ENCODE data around the gene HELZ. TPM values are rescaled to one million over a fixed set of nuclear protein-coding genes. Genes with fewer than 3 reads are reported as not detected.

The HELZ gene
- polyA plus RNA-seq, 2 of the 4 experiments (the other 2 are of a cell fraction): 5.6 to 18.3 TPM

DNA sequence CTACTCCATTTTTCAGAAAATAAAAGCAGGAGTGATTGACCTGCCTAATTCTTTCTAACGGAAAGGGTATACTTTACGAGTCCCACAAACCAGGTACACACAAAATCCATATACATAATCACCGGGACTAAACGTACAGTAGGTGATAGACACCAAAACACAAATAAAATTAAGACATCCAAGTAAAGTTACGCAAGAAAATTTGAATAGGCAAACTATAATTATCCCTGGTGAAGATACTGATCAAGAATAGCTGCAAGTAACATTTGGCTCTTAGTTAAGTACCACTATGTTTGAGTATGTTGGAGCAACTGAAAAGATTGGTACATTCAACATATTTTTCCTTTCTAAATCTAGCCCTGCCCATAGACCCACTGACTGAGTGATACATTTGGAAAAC is 1.7 kb downstream of the HELZ start:
- Histone ChIP-seq H3K4me2 (peak overlapping the region; percentile 100), H3K4me3 (no peak overlapping the region), H3K27ac (no peak overlapping the region), H3K4me1 (peaks cover 28% of the 10 kb centered on the region), H3K9me3 (no peaks in the 10 kb centered on the region)
- DNase-seq (ENCODE audit: low read depth in 1 of 2, low spot score in 1 of 2): no peak
- no peak for FAIRE-seq
- TF ChIP-seq FOSL2 (IDR thresholded peaks at IDR 0.05): no peak
- no peak for TF ChIP-seq FOSL2 (CRISPR knock-in tag; IDR thresholded peaks at IDR 0.05)
- TF ChIP-seq CEBPB (IDR thresholded peaks at IDR 0.05): peak in 1 of 2 experiments; percentile 10; a peak in 1 of 4 replicates
- POLR2A ChIA-PET: no interaction called here
- WGBS (ENCODE audit: missing lambda C conversion rate): 81% methylated on average over 5 of the region's 5 CpGs
- ATAC-seq: no peak
- CTCF ChIA-PET: no interaction called here

DNA sequence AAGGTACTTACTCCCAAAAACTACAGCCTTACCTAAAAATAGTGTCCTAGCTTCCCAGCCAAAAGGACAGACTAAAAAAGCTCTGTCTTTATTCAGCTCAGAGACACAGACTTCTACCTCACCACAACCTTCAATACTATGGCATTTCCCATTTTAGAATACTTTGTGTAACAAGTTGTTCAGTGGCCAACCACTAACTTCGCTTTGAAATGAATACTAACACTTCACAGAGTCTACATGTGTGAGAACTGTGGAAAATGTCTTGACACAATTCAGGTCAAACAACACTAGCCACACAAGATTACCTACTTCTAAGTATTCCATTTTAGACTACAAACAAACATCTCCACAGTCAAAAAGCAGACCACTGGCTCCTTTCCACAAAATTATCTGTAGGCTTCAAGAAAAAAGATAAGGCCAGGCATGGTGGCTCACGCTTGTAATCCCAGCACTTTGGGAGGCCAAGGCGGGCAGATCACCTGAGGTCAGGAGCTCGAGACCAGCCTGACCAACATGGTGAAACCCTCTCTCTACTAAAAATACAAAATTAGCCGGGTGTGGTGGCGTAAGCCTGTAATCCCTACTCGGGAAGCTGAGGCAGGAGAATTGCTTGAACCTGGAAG is 3.2 kb downstream of the HELZ start:
- DNase-seq (ENCODE audit: low read depth in 1 of 2, low spot score in 1 of 2) (no peak), ATAC-seq (no peak), FAIRE-seq (no peak)
- ChIA-PET CTCF (interaction anchor here (1.0 kb wide), 1 partner anchor 10 kb away, joined by 3 read pairs; no protein-coding TSS in a partner anchor), POLR2A (interaction anchor here (0.6 kb wide), 1 partner anchor 14 kb away, joined by 3 read pairs; no protein-coding TSS in a partner anchor)
- peaks cover 24% of the 10 kb centered on the region for H3K4me1 ChIP-seq
- 91% methylated on average over 7 of the region's 7 CpGs for WGBS (ENCODE audit: missing lambda C conversion rate)
- no peak for TF ChIP-seq CEBPB (IDR thresholded peaks at IDR 0.05)
- TF ChIP-seq, protein P1, sequence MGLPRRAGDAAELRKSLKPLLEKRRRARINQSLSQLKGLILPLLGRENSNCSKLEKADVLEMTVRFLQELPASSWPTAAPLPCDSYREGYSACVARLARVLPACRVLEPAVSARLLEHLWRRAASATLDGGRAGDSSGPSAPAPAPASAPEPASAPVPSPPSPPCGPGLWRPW (IDR thresholded peaks at IDR 0.05): no peak
- TF ChIP-seq, protein P2, sequence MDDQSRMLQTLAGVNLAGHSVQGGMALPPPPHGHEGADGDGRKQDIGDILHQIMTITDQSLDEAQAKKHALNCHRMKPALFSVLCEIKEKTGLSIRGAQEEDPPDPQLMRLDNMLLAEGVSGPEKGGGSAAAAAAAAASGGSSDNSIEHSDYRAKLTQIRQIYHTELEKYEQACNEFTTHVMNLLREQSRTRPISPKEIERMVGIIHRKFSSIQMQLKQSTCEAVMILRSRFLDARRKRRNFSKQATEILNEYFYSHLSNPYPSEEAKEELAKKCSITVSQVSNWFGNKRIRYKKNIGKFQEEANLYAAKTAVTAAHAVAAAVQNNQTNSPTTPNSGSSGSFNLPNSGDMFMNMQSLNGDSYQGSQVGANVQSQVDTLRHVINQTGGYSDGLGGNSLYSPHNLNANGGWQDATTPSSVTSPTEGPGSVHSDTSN (IDR thresholded peaks at IDR 0.05): no peak
- TF ChIP-seq, protein P3, sequence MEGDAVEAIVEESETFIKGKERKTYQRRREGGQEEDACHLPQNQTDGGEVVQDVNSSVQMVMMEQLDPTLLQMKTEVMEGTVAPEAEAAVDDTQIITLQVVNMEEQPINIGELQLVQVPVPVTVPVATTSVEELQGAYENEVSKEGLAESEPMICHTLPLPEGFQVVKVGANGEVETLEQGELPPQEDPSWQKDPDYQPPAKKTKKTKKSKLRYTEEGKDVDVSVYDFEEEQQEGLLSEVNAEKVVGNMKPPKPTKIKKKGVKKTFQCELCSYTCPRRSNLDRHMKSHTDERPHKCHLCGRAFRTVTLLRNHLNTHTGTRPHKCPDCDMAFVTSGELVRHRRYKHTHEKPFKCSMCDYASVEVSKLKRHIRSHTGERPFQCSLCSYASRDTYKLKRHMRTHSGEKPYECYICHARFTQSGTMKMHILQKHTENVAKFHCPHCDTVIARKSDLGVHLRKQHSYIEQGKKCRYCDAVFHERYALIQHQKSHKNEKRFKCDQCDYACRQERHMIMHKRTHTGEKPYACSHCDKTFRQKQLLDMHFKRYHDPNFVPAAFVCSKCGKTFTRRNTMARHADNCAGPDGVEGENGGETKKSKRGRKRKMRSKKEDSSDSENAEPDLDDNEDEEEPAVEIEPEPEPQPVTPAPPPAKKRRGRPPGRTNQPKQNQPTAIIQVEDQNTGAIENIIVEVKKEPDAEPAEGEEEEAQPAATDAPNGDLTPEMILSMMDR (IDR thresholded peaks at IDR 0.05): no peak
- TF ChIP-seq, protein P4, sequence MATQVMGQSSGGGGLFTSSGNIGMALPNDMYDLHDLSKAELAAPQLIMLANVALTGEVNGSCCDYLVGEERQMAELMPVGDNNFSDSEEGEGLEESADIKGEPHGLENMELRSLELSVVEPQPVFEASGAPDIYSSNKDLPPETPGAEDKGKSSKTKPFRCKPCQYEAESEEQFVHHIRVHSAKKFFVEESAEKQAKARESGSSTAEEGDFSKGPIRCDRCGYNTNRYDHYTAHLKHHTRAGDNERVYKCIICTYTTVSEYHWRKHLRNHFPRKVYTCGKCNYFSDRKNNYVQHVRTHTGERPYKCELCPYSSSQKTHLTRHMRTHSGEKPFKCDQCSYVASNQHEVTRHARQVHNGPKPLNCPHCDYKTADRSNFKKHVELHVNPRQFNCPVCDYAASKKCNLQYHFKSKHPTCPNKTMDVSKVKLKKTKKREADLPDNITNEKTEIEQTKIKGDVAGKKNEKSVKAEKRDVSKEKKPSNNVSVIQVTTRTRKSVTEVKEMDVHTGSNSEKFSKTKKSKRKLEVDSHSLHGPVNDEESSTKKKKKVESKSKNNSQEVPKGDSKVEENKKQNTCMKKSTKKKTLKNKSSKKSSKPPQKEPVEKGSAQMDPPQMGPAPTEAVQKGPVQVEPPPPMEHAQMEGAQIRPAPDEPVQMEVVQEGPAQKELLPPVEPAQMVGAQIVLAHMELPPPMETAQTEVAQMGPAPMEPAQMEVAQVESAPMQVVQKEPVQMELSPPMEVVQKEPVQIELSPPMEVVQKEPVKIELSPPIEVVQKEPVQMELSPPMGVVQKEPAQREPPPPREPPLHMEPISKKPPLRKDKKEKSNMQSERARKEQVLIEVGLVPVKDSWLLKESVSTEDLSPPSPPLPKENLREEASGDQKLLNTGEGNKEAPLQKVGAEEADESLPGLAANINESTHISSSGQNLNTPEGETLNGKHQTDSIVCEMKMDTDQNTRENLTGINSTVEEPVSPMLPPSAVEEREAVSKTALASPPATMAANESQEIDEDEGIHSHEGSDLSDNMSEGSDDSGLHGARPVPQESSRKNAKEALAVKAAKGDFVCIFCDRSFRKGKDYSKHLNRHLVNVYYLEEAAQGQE (IDR thresholded peaks at IDR 0.05): no peak
- TF ChIP-seq KDM1A (IDR thresholded peaks at IDR 0.05; ENCODE audit: low read depth): no peak
- TF ChIP-seq, protein P5, sequence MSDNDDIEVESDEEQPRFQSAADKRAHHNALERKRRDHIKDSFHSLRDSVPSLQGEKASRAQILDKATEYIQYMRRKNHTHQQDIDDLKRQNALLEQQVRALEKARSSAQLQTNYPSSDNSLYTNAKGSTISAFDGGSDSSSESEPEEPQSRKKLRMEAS (IDR thresholded peaks at IDR 0.05): no peak
- TF ChIP-seq, protein P6, sequence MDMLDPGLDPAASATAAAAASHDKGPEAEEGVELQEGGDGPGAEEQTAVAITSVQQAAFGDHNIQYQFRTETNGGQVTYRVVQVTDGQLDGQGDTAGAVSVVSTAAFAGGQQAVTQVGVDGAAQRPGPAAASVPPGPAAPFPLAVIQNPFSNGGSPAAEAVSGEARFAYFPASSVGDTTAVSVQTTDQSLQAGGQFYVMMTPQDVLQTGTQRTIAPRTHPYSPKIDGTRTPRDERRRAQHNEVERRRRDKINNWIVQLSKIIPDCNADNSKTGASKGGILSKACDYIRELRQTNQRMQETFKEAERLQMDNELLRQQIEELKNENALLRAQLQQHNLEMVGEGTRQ (IDR thresholded peaks at IDR 0.05): no peak
- no peak for TF ChIP-seq EHF (CRISPR knock-in tag; IDR thresholded peaks at IDR 0.05)
- TF ChIP-seq FOXS1 (CRISPR knock-in tag; IDR thresholded peaks at IDR 0.05): no peak
- no peak overlapping the region for H3K27ac ChIP-seq
- H3K9me3 ChIP-seq: no peaks in the 10 kb centered on the region
- no peak overlapping the region for H3K4me2 ChIP-seq
- no peak overlapping the region for H3K4me3 ChIP-seq

DNA sequence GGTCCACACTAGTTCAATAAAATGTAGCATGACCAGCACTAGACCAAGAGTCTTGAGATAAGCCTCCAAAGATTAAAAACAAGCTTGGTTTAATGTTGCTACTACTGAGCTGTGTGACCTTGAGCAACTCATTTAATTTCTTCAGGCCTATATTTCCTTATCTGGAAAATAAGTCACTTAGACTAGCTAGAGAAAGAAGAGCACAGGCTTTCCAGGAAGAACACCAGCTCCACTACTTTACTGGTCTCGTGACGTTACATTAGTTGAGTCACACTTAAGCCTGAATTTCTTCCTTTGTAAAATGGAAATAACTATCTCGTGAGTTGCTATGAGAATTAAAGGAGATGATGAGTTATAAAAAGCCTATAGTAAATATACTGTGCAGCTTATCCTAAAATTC is 5.4 kb downstream of the HELZ start:
- CTCF ChIA-PET: interaction anchor here (1.0 to 3.9 kb wide), 7 partner anchors 8 to 170 kb away, joined by 3 to 36 read pairs (median 3); no protein-coding TSS in a partner anchor
- ATAC-seq (no peak), FAIRE-seq (no peak), DNase-seq (ENCODE audit: low read depth in 1 of 2, low spot score in 1 of 2) (no peak)
- no peak overlapping the region for H3K27ac ChIP-seq
- no peak overlapping the region for H3K4me2 ChIP-seq
- no peak overlapping the region for H3K4me3 ChIP-seq
- WGBS (ENCODE audit: missing lambda C conversion rate): 76% methylated on average over 3 of the region's 3 CpGs
- no peaks in the 10 kb centered on the region for H3K9me3 ChIP-seq
- H3K4me1 ChIP-seq: peaks cover 18% of the 10 kb centered on the region
- POLR2A ChIA-PET: no interaction called here
- TF ChIP-seq ZFP36 (IDR thresholded peaks at IDR 0.05; ENCODE audit: borderline replicate concordance, partially characterized antibody) (no peak), MYC (IDR thresholded peaks at IDR 0.05; ENCODE audit: borderline replicate concordance, low read length) (no peak), FOSL2 (IDR thresholded peaks at IDR 0.05) (no peak), FOSL2 (CRISPR knock-in tag; IDR thresholded peaks at IDR 0.05) (no peak), BHLHE40 (IDR thresholded peaks at IDR 0.05; ENCODE audit: low read depth, low read length) (no peak), FOSB (CRISPR knock-in tag; IDR thresholded peaks at IDR 0.05) (no peak), CBX2 (IDR thresholded peaks at IDR 0.05; ENCODE audit: borderline replicate concordance, low read depth) (no peak), TP53 (CRISPR knock-in tag; IDR thresholded peaks at IDR 0.05) (no peak), CHD4 (IDR thresholded peaks at IDR 0.05; ENCODE audit: borderline replicate concordance) (no peak)
- TF ChIP-seq, protein P7, sequence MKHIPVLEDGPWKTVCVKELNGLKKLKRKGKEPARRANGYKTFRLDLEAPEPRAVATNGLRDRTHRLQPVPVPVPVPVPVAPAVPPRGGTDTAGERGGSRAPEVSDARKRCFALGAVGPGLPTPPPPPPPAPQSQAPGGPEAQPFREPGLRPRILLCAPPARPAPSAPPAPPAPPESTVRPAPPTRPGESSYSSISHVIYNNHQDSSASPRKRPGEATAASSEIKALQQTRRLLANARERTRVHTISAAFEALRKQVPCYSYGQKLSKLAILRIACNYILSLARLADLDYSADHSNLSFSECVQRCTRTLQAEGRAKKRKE (CRISPR knock-in tag; IDR thresholded peaks at IDR 0.05; ENCODE audit: low read depth): no peak
- TF ChIP-seq, protein P8, sequence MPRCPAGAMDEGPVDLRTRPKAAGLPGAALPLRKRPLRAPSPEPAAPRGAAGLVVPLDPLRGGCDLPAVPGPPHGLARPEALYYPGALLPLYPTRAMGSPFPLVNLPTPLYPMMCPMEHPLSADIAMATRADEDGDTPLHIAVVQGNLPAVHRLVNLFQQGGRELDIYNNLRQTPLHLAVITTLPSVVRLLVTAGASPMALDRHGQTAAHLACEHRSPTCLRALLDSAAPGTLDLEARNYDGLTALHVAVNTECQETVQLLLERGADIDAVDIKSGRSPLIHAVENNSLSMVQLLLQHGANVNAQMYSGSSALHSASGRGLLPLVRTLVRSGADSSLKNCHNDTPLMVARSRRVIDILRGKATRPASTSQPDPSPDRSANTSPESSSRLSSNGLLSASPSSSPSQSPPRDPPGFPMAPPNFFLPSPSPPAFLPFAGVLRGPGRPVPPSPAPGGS (IDR thresholded peaks at IDR 0.05): no peak
- TF ChIP-seq, protein P6 (IDR thresholded peaks at IDR 0.05): no peak
